Measurements from ENCODE around the gene DUS1L.

The DUS1L gene

DNA sequence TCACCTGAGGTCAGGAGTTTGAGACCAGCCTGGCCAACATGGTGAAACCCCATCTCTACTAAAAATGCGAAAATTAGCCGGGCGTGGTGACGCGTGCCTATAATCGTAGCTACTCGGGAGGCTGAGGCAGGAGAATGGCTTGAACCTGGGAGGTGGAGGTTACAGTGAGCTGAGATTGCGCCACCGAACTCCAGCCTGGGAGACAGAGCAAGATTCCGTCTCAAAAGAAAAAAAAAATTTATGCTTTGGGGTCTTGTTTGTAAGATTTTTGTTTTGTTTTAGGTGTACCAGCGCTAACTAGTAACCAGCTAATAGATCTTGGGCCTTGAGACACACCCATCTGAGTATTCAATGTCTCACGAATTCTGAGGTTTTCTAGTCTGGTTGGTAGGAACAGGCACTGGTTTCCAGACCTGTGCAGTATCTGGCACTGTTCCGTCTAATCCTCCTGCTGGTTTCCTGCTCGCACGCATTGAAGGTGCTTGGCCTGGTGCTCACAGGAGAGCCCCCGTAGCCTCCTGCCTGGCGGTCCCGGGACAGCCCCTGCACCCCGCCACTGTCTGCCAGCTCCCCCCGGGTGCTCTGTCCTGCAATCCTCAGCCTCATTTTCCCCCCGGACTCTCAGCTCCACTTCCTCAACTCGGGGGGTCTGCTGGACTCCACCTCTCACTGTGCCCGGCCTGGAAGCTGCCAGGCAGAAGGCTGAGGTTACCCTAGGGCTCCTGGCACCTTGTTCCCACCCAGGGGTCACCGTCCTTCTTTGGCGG, 10.6 kb upstream of the DUS1L start:
- no peak for DNase-seq (ENCODE audit: low read depth, low spot score)

DNA sequence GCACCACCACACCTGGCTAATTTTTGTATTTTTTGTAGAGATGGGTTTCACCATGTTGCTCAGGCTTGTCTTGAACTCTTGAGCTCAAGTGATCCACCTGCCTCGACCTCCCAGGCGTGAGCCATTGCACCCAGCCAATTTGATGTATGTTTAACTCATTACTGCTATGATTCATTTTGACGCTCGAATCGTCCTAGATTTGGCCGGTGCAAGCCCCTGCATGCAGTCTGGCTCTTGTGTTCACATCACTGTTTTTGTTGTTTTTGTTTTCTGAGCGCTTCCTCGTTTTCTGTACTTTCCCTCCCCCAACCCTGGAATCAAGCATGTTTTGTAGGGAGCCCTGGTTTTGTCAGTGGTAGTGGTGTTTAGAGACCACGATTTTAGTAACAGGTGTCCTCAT, 7.8 kb upstream of the DUS1L start:
- no peak for DNase-seq (ENCODE audit: low read depth, low spot score)

DNA sequence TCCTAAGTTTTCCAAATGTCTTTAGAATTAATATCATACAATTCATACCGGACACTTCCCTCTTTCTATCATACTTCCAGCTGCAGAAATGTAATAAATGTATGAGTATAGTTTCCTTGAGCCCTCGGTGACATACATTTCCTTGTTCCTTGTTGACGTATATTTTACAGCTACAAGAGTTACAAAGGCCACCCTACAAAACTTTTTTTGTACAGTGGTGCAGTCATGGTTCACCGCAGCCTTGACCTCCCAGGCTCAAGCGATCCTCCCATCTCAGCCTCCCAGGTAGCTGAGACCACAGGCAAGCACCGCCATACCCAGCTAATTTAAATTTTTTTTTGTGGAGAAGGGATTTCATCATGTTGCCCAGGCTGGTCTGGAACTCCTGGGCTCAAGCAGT, 7.2 kb upstream of the DUS1L start:
- DNase-seq (ENCODE audit: low read depth, low spot score) = no peak

- DNase-seq (ENCODE audit: low read depth, low spot score) = no peak
Measured at GRCh38 chr17:82070611-82071010, 5.0 kb upstream of the DUS1L start.

DNA sequence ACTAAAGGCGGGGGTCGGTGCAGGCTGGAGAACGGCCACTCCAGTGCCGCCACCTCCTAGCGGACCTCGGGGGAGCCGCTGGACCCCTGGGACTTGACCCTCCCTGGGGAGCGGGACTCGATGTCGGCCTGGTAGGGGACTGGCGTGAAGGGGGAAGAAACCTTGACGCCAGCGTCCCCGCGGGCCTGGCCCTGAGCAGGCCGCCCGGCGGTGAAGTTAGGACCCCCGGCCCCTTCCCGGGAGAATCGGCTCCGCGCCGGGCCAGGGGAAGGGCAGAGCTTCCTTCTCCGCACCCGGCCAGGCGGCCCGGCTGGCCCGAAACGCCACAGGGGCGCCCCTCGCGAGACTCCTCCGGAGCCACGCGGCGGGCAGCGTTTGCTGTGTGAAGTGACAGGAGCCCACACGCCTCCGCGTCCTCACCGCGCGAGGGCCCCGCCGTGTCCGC, 389 bp downstream of the DUS1L start:
- no peak for DNase-seq (ENCODE audit: low read depth, low spot score)

GRCh38 chr17:82064433-82065192, 991 bp downstream of the DUS1L start:
- no peak for DNase-seq (ENCODE audit: low read depth, low spot score)

DNA sequence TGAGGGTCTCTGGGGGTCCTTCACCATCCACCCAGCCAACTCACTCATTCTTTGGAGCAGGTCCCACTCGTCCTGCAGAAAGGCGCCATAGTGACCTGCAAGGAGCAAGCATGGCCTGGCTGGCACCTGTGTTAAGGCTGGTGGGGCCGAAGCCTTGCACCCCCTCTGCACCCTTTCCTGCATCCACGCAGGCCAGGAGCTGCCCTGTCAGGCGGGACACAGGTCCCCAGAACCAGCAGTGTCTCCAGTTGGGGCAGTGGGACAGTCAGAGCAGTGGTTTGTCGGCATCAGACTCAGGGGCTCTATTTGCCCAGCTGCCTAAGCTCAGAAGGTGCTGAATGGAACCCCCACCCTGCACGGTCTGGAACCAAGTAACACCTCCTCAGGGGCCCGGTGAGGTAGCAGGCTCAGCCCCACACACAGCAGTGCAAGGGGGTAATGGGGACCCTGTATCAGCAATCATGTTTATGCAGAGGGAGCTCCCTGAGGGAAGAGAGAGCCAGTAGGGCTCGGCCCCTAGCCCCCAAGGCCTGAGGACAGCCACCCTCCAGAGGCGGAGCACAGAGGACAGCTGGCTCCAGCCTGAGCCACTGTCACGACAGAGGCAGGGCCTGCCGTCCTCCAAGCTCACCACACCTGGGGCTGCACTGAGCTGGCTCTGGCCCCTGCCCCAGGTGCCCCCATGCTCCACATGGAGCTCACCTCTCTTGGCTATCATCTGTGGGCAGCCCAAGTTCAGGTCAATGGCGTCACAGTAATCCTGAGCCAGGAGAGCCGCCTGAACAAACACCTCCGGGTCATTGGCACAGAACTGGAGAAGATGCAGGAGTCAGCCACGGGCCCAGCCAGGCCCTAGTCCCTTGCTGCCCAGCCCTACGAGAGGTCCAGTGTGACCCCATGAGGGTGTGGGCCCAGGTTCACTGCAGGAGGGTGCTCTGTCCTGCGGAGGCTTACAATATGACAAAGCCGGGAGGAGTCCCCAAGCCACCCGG, 1.9 kb downstream of the DUS1L start:
- DNase-seq (ENCODE audit: low read depth, low spot score) = no peak

DNA sequence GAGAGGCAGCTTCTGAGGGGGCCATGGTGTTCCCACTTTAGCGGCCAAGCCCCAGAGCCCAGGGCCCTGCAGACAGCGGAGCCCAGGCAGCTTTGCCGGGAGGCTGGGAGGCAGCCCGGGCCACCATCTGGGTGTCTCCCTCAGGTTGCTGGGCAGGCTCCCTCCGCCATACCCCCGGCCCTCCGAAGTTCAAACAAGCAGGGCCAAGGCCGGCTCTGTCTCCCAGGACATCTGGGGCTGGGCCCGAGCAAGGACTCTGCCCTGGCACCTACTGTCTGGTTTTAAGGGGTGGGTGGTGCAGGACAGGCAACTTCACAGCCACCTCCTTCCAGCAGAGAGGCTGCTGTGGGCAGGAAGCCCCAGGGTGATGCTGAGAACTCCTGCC, 2.6 kb downstream of the DUS1L start:
- DNase-seq (ENCODE audit: low read depth, low spot score) = no peak

DNA sequence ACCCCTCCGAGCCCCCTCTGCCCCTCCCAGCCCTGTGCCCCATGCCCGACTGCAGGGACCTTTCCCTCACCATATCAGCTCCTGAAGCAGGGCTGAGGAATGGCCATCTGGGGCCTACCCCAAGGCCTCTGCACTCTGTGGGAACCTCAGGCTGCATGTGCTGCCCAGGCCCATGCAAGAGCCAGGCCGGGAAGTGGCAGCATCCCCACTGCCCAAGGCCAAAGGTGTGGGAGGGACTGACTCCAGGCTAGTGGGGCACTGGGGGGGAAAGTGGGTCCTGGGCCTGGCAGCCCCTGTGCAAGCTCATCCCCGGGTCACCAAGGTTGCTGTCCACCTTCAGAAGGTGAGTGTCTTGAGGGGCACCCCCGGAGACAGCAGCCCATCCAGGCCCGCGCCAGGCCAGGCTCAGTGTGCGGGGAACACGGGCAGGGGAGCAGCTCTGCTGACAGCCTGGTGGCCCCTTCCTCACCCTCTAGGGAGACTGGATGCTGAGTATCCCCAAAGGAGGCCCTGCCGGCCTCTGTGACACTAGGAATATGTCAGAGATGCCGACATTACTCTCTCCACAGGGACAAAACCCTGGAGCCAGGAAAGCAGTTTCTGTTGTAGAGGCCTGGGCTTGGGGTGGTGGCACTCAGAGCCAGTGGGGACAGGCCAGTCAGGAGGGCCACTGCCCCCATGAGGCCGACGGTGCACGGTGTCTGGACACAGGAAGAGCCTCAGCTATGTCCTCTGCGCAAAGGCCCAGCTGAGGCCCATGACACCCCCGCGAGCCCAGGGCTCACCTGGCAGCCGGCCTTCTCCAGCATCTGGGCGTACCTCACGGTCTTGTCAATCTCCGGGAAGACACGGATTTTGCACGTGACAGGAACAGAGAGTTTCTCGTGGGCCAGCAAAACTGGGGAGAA, 3.3 kb downstream of the DUS1L start:
- no peak for DNase-seq (ENCODE audit: low read depth, low spot score)

- DNase-seq (ENCODE audit: low read depth, low spot score) = no peak
Measured at GRCh38 chr17:82061047-82061925, 4.3 kb downstream of the DUS1L start.

GRCh38 chr17:82060614-82061013, 5.0 kb downstream of the DUS1L start:
- DNase-seq (ENCODE audit: low read depth, low spot score) = no peak

- DNase-seq (ENCODE audit: low read depth, low spot score) = no peak
Measured at GRCh38 chr17:82060001-82060380, 5.6 kb downstream of the DUS1L start.

DNA sequence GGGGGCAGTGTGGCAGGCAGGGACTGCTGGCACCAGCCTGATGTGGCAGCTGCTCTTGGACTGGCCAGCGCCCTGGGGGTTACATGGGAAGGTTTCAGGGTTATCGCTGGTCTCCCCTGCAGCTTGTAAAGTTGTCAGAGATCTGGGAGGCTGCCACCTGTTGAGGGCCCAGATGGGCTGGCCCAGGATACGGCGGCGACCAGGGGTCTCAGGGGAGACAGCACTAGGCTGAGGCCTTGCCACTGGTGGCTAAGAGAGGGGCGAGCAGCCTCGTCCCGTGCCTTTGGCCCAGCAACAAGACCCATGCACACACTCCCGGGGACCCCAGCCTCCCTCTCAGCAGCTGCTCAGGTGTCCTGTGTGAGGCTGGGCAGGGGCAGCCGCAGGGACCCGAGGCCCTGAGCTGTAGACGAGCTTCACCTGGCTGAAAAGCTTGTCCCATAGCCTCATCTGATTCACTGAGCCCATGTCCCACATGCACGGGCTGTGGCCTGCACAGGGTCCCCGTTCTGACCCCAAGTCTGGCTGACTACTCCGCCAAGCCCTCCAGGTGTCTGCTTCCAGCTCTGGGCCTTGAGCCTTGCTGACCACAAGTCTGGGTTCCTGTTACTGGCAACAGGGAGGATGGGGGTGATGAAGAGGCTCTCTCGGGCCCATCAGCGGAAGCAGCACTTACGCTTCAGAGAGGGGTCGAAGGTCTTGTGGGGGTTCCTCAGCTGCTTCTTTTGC, 6.2 kb downstream of the DUS1L start:
- no peak for DNase-seq (ENCODE audit: low read depth, low spot score)

DNA sequence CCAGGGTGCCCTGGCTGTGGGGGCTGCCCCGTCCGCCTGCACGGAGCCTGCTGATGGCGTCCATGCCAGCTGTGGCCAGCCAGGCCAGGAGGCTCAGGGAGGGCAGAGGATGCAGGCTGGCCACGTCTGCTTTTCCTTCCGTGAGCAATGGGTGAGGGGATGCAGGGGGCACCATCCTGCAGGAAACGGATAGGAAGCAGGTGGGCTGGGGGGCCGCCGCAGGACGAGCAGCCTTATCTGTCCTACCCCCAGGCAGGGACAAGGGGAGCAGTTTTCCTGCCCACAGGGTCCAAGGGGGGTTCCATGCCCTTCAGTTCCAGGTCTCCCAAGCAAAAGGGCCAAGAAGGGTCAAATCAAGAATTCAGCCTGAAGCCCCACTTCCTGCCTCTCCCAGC, 6.8 kb downstream of the DUS1L start:
- DNase-seq (ENCODE audit: low read depth, low spot score) = no peak

DNA sequence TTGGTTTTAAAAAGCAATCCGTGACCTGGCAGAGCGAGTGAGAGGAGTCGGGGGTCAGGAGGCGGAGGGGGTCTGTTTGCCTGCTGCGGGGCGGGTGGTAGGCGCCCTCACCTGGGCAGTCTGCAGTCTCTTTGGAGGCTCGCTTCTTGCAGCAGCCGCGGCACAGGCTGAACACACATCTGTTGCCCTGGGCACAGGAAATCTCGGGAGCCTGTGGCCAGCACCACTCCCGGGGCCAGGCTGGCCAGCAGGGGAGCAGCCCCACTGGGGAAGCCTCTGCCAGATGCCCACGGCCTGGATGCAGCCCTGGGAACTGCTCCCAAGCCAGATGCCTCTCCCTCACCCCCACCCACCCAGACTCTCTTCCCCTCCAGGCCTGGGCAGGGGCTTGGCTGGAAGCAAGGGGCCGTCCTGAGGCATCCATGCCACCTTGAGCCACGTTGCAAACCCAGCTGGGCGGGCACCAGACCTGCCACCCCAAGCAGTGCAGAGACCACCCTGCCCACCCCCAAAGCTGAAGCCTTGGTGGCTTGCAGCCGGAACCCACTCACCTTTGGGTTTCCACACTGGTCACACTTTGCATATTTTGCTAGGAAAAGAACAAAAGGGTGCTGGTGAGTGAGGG, 7.3 kb downstream of the DUS1L start:
- DNase-seq (ENCODE audit: low read depth, low spot score) = no peak

DNA sequence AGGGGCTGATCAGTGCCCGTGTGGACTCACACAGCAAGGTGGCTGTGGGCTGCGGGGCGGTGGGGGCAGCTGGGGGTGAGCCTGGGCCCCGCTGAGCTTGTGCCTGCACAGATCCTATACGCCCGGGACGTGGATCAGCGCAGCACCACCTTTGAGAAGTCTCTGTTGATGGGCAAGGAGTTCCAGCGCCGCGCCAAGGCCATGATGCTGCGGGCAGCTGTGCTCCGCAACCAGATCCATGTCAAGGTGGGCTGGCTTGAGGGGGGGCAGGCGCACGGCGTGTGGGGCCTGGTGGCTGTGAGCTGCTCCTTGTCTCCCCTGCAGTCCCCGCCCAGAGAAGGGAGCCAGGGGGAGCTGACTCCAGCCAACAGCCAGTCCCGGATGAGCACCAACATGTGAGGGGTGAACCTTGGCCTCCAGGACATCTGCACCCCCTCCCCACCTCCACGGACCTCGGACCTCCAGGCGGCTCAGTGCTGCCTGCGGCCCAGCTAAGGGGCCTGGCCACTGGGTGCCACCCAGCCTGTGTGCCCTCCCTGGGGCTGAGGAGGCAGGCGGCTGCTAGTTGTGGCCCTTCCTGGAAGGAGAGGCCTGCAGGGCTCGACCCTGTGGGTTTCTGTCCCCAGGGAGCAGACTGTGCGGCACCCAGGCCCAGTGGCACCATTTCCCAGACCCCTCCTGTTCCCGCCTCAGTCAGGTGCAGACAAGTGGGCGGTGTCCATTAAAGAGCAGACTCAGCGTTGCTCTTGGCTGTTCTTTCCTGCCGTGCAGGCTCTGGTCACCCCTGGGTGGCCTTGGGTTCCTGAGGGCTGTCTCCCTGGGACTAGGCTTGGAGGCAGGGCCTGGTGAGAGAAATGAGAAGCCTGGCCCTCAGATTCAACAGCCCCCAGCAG, 8.6 kb downstream of the DUS1L start:
- no peak for DNase-seq (ENCODE audit: low read depth, low spot score)

- no peak for DNase-seq (ENCODE audit: low read depth, low spot score)
Measured at GRCh38 chr17:82055965-82056728, 9.5 kb downstream of the DUS1L start.

Measured in smooth muscle cell of the brain vasculature (primary cell).